Measurements from ENCODE around the gene PPM1A.
A peak's percentile ranks its signal among the peaks of the same experiment; 100 is the strongest.

The PPM1A gene

DNA sequence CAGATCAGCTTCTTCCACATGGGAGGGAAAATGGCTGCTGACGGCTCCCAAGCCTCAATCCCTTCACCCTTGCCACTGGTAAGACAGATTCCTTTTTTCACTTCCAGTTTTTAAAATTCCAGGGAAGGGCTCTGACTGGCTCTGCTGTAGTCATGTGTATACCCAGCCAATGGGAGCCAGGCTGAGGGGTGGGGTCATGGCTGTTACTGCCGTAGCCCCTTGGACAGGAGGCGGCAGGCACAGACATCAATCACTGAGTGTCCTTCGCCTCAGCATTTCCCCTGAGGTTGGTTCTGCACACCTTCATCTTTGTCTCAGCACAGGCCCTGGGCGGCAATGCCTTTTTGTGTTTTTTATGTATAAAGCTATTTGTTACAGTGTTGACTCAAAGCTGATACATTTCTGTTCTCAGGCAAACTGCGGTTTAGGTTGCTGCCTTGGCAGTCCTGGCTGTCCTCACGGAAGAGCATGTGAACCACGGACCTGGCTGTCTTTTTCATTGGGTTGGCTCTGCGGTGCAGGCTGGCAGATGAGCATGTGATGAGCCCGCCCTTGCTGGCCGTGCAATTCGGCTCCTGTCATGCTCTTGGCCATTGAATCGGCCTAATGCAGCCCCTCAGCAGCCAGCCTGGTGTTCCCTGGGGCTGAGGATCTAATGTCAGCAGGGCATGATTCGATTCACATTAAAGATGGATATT lies 74.3 kb downstream of the PPM1A start:
- no peak for DNase-seq (ENCODE audit: low read depth)

DNA sequence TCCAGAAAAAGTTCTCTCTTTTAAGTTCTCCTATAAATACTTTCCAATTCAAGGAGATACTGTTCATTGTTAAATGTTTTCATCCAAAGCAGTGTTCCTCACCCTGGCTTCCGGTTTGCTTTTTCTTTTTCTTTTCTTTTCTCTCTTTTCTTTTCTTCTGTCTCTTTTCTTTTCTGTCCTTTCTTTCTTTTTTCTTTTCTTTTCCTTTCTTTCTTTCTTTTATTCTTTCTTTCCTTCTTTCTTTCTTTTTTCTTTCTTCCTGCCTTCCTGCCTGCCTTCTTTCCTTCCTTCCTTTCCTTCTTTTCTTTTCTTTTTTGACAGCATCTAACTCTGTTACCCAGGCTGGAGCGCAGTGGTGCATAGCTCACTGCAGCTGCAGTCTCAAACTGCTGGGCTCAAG lies 75.8 kb downstream of the PPM1A start:
- DNase-seq (ENCODE audit: low read depth): no peak

DNA sequence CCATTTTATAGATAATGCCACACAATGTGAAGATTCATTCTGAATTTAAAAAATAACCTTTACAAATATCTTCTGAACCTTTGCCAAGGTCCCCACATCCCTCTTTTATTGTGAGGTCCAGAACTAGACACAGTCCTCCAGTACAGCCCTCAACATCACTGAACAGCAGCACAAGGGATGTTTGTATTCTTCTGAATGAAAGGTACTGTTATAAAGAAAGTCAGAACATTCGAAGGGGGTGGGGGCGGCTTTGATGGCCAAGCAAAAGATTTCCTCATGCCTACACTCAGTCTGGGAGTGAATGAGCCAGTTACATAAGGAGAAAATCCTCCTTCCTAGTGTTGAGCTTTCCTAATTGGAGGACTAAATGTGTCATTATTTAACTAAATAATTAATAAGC lies 77.3 kb downstream of the PPM1A start:
- DNase-seq (ENCODE audit: low read depth): no peak

DNA sequence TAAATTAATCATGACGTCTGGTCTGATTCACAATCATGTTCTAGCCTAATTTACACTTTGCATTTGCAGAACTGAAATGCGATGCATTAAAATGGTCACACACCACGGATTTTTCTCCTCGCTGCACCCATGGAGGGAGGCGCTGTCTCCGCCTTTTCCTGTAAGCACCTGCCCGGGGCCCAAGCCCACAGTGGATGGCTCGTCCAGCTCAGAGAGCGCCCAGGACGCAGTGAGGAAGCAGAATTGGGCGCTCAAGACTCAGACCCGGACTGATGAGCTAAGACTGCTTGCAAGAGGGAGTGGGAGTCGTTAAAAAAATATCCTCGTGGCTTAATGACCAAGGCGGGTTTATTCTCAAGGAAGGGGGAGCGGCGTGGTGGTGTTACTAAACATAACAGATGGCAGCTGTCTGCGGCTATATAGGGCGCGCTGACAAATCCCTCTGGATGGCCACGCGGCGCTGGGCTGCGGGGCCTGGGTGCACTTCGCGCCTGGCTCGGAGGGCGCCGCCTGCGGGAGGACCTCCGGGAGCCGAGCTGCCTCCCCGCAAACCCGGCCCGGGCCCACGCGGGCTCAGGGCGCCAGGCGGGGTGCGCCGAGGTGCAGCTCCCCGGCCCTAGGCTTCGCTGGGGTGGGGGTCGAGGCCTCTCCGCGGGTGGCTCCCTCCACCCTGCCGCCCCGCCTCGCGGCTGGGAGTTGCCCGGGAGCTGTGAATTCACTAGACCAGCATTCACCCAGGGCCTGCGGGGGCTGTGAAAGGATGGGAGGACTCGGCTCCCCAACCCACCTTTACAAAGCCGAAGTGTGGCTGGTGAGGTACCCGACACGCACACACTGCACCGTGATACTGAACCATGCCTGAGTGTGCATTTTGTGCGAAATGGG lies 78.7 kb downstream of the PPM1A start:
- no peak for DNase-seq (ENCODE audit: low read depth)

DNA sequence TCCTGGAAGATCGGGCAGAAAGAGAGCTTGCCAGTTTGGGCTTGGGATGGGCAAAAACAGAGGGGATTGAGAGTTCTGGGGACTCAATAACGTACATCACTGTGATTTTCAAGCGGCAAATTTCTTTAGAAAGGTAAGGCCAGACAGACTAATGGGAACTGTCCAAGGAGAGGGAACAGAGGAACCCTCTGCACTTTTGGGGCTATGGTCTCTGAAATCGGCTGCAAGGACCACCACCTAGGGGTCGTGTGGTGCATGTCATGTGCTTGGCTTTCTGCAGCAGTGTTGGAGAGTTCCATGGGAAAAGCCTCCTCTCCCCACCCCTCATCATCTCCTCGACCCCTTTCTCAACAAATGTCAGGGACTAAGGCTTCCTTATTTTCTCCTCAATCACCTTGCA lies 79.6 kb downstream of the PPM1A start:
- no peak for DNase-seq (ENCODE audit: low read depth)

DNA sequence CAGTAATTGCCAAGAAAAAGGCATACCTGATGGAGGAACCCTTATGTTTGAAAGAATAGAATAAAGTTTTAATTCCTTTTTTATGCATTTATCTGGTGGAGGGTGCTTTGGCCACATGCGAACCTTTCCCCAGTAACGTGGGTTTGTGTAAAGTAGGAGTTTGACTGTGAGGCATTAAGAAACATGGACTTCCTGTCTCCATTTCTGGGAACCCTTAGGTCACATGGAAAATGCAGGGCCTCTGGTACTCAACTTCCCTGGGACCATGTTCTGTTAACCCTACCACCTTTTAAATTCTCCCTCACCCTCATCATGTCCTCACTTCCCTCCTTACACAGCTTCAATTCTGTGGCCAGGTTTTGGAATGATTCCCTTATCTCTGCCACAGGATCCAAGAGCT lies 80.3 kb downstream of the PPM1A start:
- DNase-seq (ENCODE audit: low read depth): no peak

DNA sequence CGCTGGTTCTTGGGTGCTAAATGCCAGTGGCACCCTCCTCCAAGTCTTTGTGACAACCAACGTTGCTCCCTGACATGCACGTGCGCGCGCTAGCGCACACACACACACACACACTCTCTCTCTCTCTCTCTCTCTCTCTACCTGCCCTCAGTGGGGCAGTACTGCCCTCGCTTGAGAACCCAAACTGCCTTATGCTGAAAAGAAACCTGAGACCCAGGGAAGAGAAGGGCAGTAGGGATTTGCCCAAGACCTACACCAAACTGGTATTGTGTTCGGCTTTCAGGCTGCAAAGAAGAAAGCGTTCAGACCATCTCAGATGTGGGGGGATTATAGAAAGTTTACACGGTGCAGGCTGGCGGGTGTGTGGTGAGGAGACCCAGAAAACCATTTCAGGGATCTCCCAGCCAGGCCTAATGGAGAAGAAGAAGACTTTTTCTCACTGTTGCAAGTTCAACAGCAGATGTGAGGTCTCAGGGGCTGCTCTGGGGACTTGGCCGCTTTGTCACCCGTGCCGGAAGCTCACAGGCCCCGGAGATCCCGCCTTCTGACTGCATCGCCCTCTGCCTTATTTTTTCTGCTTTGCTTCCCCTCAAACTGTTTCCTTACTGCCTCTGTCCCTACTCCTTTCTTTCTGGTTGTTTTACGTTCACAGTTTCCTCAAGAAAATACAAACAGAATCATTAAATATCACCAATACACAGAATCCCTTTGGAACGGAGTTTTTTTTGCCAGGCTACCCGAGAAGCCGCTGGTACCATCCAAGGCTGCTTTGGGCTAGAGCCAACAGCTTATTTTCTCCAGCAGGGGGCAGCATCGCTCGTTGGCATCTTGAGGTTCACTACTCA lies 82.4 kb downstream of the PPM1A start:
- peak; percentile 19 for DNase-seq (ENCODE audit: low read depth)

DNA sequence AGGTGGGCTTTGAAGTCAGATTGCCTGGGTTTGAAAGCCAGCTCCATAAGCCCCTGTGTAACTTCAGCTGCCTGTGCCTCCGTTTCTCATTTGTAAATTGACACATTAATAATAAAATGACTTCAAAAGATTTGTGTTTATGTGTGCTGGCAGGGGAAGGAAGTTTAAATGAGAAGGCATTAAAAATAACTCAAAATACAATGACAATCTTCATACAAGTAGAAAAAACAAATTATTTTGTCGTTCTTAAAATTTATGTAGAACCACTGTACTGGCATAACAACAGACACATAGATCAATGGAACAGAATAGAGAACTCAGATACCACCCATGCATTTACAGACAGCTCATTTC lies 83.0 kb downstream of the PPM1A start:
- no peak for DNase-seq (ENCODE audit: low read depth)

DNA sequence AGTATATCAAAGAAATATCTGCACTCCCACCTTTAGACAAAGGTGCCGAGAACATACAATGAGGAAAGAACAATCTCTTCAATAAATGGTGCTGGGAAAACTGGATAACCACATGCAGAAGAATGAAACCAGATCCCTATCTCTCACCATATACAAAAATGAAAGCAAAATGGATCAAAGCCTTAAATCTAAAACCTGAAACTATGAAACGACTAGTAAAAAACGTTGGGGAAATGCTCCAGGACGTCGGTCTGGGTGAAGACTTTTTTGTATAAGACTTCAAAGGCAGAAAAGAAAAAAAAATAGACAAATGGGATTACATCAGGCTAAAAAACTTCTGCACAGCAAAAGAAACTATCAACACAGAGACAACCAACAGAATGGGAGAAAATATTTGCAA lies 83.8 kb downstream of the PPM1A start:
- no peak for DNase-seq (ENCODE audit: low read depth)

DNA sequence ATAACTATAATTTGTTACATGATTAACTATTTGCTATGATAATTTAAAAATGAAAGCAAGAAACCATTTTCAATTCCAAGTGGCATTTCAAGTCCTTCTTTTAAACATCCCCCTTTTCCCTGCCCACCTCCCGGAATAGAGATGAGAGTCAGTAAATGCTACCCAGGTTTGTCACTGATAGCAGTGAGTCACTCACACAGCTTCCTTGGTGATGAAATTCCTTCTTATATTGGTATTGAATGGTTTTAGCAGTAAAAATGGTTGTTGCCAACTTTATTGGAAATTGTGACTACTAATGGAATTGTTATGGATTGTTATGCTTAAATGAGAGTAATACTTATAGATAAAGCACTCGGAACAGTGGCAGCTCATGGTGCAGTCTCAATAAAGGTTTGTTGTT lies 90.5 kb downstream of the PPM1A start:
- no peak for DNase-seq (ENCODE audit: low read depth)

DNA sequence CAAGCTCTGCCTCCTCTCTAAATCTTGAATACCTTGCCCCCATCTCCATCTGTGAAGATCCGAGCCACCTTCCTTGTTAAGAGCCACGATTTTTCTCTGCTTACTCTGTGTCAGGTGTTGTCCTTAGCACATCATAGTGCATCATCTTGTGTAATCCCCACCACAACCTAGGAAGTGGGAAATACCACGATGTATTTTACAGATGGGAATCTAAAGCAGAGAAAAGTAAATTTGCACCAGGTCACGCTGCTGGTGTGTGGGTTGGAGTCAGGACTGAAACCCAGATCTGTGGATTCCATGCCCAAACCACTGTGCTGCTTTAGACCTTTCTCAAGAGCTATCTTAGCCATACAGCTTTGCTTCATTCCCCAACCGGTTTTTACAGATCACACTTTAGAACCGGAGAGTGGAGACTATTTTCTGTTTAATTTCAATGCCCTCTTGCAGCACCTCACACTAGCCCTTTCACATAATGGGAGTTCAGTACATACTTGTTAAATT lies 94.6 kb downstream of the PPM1A start:
- DNase-seq (ENCODE audit: low read depth): no peak

DNA sequence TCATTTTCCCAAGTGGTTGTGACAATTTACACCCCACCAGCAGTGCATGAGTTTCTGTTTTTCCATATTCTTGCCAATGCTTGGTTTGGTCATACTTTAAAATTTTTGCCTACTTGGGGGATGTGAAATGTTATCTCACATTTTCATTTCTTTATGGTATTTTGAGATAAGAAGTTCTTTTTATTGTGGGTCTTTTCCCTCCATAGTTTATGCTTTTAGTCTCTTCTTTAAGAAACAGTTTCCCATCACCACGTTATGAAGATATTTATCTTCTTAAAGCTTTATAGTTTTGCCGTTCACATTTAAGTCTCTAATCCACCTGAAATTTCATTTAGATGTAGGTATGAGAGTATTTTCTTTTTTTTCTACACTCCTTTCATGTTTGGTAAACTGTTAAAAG lies 95.7 kb downstream of the PPM1A start:
- DNase-seq (ENCODE audit: low read depth): no peak

DNA sequence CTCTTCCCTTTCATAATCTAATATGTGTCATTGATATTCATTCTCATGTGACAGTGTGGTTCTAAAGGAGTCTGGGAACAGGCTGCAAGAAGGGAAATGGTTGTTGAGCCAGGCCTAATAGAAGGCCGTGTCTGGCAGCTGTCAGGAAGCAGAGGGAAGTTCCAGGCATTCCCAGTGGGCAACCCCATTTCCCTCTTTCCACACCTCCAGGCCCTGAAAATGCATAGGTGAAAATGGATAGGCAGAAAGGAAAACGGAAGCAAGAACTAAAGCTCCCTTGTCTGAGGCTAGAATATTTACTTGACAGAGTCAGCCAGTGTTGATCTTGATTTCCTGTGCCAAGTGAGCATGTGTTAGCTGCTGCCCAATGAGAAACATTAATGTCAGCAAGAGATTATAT lies 97.7 kb downstream of the PPM1A start:
- no peak for DNase-seq (ENCODE audit: low read depth)

DNA sequence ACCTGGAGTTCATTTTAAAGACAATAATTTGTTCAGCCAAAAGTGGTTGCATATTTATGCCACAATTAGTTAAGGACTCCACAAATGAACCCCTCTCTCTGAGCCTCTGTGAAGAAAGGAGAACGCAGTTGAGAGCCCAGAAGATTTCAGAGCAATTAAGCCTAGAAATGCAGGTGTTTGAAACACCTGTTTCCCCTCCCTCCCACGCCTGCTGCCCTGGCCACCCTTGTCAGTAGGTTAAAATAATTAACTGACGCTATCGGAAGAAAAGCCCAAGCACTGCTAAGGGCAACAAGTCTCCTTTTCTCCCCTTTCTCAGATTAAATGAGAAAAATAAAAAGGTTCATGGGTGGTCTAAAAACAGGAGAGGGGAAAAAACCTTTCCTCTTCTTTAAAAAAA lies 99.2 kb downstream of the PPM1A start:
- DNase-seq (ENCODE audit: low read depth): no peak

Measured in stromal cell of bone marrow (primary cell).